NCI-H345 treated with DMSO at 0.1 percent for 48 hours (cell line): ENCODE data around the gene TMPRSS2.

ENCODE experiments used
- DNase-seq: peaks from one replicate; lab custom pipeline; 2025; ENCODE audit not compliant: unreplicated experiment; lab: John Stamatoyannopoulos, UW

TMPRSS2 gene

GRCh38 chr21:41482980-41483379 is 25.0 kb downstream of the TMPRSS2 start:
- no peak for DNase-seq

GRCh38 chr21:41482301-41482700 is 25.7 kb downstream of the TMPRSS2 start:
- DNase-seq: peak; percentile 87

GRCh38 chr21:41481191-41481590 is 26.8 kb downstream of the TMPRSS2 start:
- DNase-seq: no peak

DNA sequence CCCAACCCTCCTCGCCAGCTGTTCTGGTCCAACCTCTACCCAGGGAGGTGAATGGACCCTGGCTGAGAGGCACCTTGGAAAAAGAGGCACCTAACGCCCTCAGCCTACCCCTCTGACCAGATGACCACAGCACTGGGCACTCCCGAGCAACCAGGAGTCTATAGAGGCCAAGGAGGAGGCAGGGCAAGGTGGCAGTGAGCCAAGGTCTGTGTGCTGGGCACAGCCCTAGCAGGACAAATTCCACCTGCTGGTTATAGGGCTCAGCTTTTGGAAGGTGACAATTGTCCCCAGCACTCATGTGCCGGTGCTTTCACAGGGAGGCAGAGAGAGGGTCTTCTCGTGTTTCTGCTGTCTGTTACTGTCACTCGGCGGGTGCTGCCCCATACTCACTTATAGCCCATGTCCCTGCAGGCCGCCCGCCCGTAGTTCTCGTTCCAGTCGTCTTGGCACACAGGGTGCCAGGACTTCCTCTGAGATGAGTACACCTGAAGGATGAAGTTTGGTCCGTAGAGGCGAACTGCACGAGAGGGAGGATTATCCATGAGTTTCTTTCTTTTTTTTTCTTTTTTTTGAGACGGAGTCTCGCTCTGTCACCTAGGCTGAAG is 27.8 kb downstream of the TMPRSS2 start:
- DNase-seq: no peak

GRCh38 chr21:41479686-41480085 is 28.3 kb downstream of the TMPRSS2 start:
- peak; percentile 10 for DNase-seq

DNA sequence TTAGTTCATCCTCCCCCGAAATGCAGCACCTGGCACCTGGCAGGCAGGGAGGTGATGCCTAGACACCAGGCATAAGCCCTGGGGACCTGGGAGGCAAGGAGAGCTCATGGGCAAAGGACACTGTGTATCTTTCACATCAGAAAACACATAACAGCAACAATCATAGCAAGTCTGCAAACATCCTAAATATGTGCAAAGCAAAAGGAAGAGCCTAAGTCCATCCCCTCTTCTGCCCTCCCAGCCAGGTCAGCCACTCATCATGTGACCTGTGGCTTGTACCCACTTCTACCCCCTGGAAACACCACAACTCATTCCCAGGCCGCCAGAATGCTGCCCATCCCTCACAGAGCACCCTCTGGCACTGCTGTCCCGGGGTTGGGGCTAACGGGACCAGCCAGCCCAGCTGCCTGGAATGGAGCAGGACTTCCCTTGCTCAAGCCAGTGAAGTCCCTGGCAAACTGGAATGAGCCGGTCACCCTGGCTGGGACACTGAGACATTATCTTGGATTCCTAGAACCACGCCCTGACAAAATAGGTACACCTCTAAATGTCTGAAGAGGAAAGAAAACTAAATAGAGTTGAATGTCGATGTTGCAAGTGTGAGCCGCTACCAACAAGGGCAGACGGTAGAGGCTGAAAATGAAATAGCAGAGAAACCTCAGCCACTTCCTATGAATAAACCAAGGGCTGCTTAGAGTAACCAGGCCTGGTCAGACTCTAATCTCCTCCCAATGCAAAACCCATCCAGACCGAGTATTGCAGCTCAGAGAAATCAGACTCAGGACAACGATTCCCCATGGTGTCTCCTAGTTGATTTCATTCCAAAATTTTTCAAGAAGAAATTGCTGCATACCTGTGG is 29.4 kb downstream of the TMPRSS2 start:
- peak; percentile 51 for DNase-seq

- peak; percentile 74 for DNase-seq
Observed at GRCh38 chr21:41477641-41478318, 30.2 kb downstream of the TMPRSS2 start.

DNA sequence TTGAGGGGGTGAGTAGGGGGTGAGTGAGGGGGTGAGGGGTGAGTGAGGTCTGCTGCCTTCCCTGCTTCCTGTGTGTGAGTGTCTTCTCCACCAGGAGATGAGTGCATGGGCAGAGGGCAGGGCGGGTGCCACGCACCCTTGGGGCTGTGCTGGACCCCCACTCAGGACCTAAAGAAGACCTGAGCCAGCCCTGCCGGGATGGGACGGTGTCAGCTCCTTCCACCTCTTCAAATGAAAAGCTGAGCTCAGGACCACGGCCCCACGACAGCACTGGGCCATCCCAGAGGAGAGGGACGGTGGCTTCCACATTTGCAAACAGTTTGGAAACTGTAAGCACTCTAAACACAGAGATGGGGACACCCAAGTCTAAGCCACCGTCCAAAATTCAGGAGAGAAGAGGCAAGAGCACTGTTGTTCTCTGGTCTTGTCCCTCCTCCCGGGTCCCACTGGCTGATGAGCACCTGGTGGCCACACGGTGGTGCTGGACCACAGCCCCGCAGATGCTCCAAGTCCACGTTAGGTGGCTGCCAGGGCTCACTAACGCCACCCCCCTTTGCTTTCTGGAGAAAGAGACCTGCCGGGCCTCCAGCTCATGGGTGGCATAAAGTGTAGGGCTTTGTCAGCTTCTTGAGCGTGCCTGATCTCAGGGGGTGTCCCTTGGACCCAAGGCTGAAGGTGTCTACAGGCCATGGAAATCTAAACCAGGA is 32.1 kb downstream of the TMPRSS2 start:
- no peak for DNase-seq

DNA sequence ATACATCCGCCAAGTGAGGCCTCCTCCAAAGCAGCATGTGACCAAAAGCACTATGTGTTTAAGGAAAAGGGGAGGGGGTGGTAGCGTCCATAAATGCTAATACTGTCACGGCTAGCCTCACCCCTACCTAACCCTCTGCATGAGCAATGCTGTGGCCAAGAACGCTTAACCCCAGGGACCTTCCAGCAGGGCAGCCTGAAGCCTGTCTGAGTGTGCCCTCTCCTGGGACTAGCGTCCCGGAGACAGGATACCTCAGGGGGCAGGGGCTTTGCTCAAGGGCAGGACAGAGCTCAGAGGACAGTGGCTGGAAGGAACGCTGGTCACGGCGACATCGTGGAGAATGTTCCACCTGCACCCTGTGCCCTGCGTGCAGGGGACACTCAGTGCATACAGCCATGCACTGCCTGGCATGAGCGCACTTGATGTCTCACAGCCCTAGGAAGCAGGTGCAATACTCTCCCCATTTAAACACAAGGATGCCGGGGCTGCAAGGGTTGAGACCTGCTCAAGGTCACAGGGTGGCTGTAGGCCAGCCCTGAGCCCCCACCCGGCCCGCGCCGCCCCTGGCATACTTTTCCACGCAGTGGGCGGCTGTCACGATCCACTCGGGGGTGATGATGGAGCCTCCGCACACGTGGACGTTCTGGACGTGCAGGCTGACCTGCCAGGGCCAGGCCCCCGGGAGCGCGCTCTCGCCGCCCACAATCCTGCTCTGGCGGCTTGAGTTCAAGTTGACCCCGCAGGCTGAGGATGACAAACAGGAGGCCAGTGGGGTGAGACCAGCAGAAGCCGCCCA is 35.0 kb downstream of the TMPRSS2 start:
- DNase-seq: no peak

DNA sequence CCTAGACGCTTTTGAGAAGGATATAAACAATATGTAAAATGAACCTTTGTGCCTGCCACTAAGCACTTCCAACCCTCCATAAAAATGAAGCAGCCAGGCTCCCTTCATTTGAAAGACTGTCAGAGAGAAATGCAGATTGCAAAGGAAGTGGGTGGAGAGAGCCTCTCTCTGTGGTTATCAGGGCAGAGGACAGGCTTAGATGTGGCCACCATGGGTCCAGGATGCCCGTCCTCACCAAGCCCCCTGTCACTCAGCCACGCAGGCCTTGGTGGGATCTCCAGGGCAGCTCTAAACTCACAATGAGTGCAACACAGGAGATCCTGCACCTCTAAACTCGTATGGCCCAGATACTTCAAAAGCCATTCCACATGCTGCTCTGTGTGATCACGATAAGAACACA is 37.9 kb downstream of the TMPRSS2 start:
- no peak for DNase-seq

DNA sequence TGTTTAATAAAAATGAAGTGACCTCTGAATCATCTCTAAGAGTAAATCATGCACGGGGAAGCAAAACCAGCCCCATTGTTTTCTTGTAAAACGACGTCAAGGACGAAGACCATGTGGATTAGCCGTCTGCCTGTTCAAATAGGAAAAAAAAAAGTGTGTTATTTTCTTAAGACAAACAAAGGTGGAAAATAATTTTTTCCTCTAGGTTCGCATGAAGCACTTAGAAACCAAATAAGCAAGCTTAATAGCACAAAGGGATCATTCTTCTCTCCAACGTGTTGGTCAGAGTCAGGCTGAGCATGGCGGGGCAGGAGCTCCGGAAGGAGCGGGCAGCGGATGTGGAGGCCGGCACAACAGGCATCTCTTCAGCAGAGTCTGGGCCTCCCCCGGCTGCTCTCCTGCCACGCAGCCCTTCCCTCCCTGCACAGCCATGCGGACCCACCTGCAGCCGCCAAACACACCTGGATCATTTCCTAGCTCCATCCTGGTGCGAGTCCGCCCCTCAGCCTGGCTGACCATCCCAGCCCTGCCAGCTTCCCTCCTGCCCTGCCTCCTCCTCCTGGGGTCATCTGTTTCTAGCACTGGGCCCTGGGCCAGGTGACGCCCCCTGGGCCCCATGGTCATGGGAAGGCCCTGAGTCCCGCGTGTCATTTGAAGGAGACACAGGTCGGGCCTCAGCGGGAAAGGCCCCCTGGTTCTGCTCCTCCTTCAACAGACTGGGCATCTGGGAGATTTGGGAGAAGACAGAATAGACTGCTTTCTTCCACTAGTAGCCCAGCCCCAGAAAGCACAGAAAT is 41.7 kb downstream of the TMPRSS2 start:
- DNase-seq: no peak

DNA sequence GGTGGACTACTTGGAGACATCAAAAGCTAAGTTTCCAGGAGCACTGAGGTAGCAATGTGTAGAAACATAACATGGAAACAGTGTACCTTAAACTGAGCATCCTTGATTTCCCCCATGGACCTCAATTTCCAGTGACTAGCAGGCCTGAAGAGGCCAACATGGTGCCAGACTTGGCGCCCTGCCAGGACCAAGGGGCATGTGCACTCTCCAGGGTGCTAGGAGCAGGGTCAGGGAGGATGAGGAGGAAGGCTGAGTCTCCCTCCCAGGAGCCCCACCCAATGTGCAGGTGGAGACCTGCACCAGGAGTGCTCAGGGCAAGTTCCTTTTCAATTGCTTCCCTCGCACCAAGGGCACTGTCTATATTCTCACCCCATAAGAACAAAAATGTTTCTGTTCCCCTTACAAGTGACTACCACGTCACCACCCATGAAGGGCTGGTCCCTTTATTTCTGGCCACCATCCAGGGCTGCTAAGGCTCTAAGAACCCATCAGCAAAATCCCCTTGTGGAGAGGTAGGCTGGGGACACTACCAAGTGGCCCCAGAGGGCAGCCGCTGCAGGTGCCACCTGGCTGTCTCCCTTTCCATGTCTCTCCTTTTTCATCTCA is 42.7 kb downstream of the TMPRSS2 start:
- DNase-seq: no peak

DNA sequence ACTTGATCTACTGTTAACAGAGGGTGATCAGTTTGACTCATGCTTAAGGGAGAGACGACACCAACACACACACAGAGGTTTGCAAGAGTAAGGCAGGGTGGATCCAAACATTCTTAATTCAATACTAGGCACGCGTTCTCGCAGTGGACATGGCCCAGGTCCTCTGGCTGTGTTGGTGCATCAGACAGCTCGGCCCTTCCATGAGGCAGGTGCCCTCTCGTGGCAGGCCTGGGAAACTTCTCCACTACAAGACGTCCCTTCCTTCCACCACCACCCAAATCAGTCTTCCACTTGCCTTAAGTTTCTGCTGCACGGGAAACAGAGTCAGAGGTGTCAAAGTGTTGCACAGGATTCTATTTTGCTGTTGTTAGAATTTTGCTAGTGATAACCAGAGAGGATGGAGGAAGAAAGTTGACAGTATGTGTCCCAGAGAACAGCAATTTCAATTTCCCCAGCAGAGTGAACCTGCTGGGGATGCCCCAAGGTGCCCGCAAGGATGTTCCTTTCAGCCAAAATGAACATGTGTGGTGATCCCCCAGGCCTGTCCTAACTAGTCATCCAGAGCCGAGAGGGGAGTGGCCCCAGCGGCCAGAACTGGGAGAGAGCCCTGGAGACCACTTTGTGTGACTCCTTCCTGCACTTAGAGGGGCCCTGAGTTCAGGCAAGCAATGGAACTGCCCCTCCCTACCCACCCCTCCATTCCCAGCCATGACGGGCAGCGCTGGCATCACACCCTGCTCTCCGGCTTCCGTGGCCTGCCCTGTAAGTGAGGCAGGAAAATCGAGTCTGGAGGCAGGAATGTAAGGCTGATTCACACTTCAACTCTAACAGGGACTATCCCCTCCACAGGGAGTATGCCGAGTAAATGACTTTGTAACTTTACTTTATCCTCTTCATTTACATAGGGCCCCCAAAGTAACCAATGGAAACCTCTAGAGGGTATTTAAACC is 47.1 kb downstream of the TMPRSS2 start:
- no peak for DNase-seq

DNA sequence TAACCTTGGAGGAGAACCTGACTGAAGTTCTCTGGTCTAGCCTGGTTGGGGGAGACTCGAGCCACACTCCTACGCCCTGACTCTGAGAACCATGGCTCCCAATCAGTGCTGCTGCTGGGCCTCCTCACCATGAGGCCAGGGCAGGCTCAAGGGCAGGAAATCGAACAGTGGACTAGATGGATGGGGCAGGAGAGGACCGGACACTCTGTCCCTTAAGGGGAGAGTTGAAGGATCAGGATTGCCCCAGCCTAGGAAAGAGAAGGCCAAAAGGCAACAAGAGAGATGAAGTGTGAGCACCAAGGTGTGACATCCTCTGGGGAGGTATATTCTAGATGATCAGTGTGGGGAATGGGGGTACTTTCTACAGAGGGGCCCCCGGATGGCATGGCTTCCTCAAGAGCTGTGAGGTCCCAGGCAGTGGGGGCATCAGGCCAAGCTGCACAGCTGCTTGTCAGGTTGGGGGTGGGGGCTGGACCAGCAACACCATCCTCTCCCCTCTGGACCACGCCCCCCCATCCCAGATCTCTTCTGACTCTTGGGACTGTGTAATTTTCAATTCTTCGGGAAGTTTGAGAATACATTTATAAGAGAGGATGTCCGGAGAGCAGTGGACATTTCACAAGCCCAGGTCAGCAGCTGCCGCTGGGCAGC is 47.9 kb downstream of the TMPRSS2 start:
- DNase-seq: no peak

GRCh38 chr21:41458559-41458958 is 49.4 kb downstream of the TMPRSS2 start:
- no peak for DNase-seq

DNA sequence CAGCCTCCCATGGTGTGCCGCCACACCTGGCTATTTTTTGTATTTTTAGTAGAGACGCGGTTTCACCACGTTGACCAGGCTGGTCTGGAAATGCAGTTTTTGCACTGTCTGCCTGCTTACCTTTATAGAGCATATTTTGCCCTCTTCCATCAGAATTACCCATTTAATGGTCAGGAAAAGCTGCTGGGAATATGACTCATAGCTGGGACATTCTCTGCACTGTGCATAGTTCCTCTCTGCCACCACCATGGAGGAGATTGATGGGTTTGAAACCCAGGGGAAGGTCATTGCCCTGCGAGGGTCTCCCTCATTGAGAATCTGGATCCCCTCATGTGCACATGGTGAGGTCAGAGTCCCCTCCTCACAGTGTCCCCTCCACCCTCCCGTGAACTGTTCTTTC is 49.8 kb downstream of the TMPRSS2 start:
- DNase-seq: no peak

- no peak for DNase-seq
Observed at GRCh38 chr21:41453761-41454160, 54.2 kb downstream of the TMPRSS2 start.

- no peak for DNase-seq
Observed at GRCh38 chr21:41453198-41453597, 54.8 kb downstream of the TMPRSS2 start.
